ENCODE results near the gene RBM26. TPM values are rescaled to one million over a fixed set of nuclear protein-coding genes. Genes with fewer than 3 reads are reported as not detected.

Gene RBM26
- polyA plus RNA-seq, 3 donors: 3.5 to 25.3 (median 5.0) TPM

GRCh38 chr13:79306650-79307049 lies 99.4 kb downstream of the RBM26 start:
- Histone ChIP-seq H2AFZ (ENCODE audit: insufficient read depth, low read depth, low read length, poor library complexity, severe bottlenecking) (no peak overlapping the region), H3K36me3 (replicated peaks in 1 of 2; ENCODE audit: control insufficient read depth in 1 of 2, insufficient read depth in 2 of 2, low read length in 2 of 2) (no peaks in the 10 kb centered on the region), H3K4me3 (replicated peaks in 1 of 3; ENCODE audit: low read depth in 2 of 3, low read length in 3 of 3) (no peak overlapping the region), H3K9me3 (replicated peaks in 1 of 2; ENCODE audit: control insufficient read depth in 1 of 2, insufficient read depth in 1 of 2, low read length in 2 of 2) (no peaks in the 10 kb centered on the region), H3K9ac (ENCODE audit: insufficient read depth, low read length, poor library complexity, severe bottlenecking) (no peak overlapping the region), H3K79me2 (ENCODE audit: insufficient read depth, low read length) (no peaks in the 10 kb centered on the region), H3K27ac (ENCODE audit: low read depth in 1 of 2, low read length in 2 of 2) (no peak overlapping the region), H3K4me2 (replicated peaks; ENCODE audit: extremely low read depth, low read length, poor library complexity, severe bottlenecking) (no peak overlapping the region), H3K27me3 (ENCODE audit: control insufficient read depth in 2 of 2, insufficient read depth in 2 of 2, low read length in 2 of 2) (peaks cover 0 to 2% of the 10 kb centered on the region in 2 donors), H3K4me1 (ENCODE audit: control insufficient read depth in 1 of 2, insufficient read depth in 2 of 2, low read length in 2 of 2) (no peaks in the 10 kb centered on the region), H4K20me1 (ENCODE audit: insufficient read depth, low read length) (no peaks in the 10 kb centered on the region)
- H3K4me3 Mint-ChIP-seq: no peak overlapping the region
- peaks cover 0 to 8% (median 3%) of the 10 kb centered on the region in 3 donors for H3K27me3 Mint-ChIP-seq (ENCODE audit: low read depth in 3 of 3)
- peaks cover 0 to 3% of the 10 kb centered on the region in 2 donors for H3K36me3 Mint-ChIP-seq
- no peak for TF ChIP-seq CTCF (IDR thresholded peaks at IDR 0.05)
- H3K27ac Mint-ChIP-seq: no peak overlapping the region
- peaks cover 0 to 11% (median 2%) of the 10 kb centered on the region in 7 donors for H3K9me3 Mint-ChIP-seq
- WGBS (ENCODE audit: insufficient coverage): no CpG with 5 or more reads among the region's 1 CpG
- peaks cover 2% of the 10 kb centered on the region for H3K4me1 Mint-ChIP-seq
- intact Hi-C loops (cut with micrococcal nuclease): no loop called here
- no peak for DNase-seq

- H3K4me3 Mint-ChIP-seq: no peak overlapping the region
- H3K9me3 Mint-ChIP-seq: peaks cover 0 to 10% (median 7%) of the 10 kb centered on the region in 7 donors
- Histone ChIP-seq H4K20me1 (ENCODE audit: insufficient read depth, low read length) (no peaks in the 10 kb centered on the region), H3K4me1 (ENCODE audit: control insufficient read depth in 1 of 2, insufficient read depth in 2 of 2, low read length in 2 of 2) (no peaks in the 10 kb centered on the region), H3K4me3 (replicated peaks in 1 of 3; ENCODE audit: low read depth in 2 of 3, low read length in 3 of 3) (no peak overlapping the region), H3K36me3 (replicated peaks in 1 of 2; ENCODE audit: control insufficient read depth in 1 of 2, insufficient read depth in 2 of 2, low read length in 2 of 2) (no peaks in the 10 kb centered on the region), H3K79me2 (ENCODE audit: insufficient read depth, low read length) (no peaks in the 10 kb centered on the region), H2AFZ (ENCODE audit: insufficient read depth, low read depth, low read length, poor library complexity, severe bottlenecking) (no peak overlapping the region), H3K27ac (ENCODE audit: low read depth in 1 of 2, low read length in 2 of 2) (no peak overlapping the region), H3K9me3 (replicated peaks in 1 of 2; ENCODE audit: control insufficient read depth in 1 of 2, insufficient read depth in 1 of 2, low read length in 2 of 2) (peaks cover 0 to 10% of the 10 kb centered on the region in 2 donors), H3K27me3 (ENCODE audit: control insufficient read depth in 2 of 2, insufficient read depth in 2 of 2, low read length in 2 of 2) (no peaks in the 10 kb centered on the region), H3K9ac (ENCODE audit: insufficient read depth, low read length, poor library complexity, severe bottlenecking) (no peak overlapping the region), H3K4me2 (replicated peaks; ENCODE audit: extremely low read depth, low read length, poor library complexity, severe bottlenecking) (no peak overlapping the region)
- WGBS (ENCODE audit: insufficient coverage): no CpG with 5 or more reads among the region's 2 CpGs
- H3K4me1 Mint-ChIP-seq: no peaks in the 10 kb centered on the region
- intact Hi-C loops (cut with micrococcal nuclease): no loop called here
- DNase-seq: no peak
- H3K36me3 Mint-ChIP-seq: no peaks in the 10 kb centered on the region
- peaks cover 0 to 4% (median 0%) of the 10 kb centered on the region in 3 donors for H3K27me3 Mint-ChIP-seq (ENCODE audit: low read depth in 3 of 3)
- no peak for TF ChIP-seq CTCF (IDR thresholded peaks at IDR 0.05)
- no peak overlapping the region for H3K27ac Mint-ChIP-seq
Observed at GRCh38 chr13:79297128-79297527, 108.9 kb downstream of the RBM26 start.

Data from CD14-positive monocyte (primary cell).